Stimulated activated effector memory CD8-positive, alpha-beta T cell treated with anti-CD3 and anti-CD28 coated beads, Interleukin-12 subunit alpha, Interleukin-12 subunit beta, amount 100 ng/mL, for 72 hours (primary cell): ENCODE measurements around the gene SETMAR.

Experiments used
- ATAC-seq: fragments of 150-1000 bp; cut with Tn5 transposase; 2 replicates; pipeline ENCODE4 v1.10.0; 2021
- DNase-seq, 2 donors: peaks; one replicate each; pipeline ENCODE4 v3.0.0; 2021 to 2022; ENCODE audit warnings: low spot score in 2 of 2
- H3K27ac Mint-ChIP-seq: one replicate; pipeline ENCODE4 v1.8.0; 2022; ENCODE audit warnings: mild to moderate bottlenecking, mixed read lengths
- H3K36me3 Mint-ChIP-seq: one replicate; pipeline ENCODE4 v1.8.0; 2022; ENCODE audit warnings: mild to moderate bottlenecking, mixed read lengths
- H3K4me1 Mint-ChIP-seq: one replicate; pipeline ENCODE4 v1.8.0; 2022; ENCODE audit warnings: mixed read lengths
- H3K4me3 Mint-ChIP-seq: one replicate; pipeline ENCODE4 v1.8.0; 2022; ENCODE audit warnings: mild to moderate bottlenecking, mixed read lengths
- H3K9me3 Mint-ChIP-seq: one replicate; pipeline ENCODE4 v1.8.0; 2022; ENCODE audit warnings: mixed read lengths

SETMAR gene

DNA sequence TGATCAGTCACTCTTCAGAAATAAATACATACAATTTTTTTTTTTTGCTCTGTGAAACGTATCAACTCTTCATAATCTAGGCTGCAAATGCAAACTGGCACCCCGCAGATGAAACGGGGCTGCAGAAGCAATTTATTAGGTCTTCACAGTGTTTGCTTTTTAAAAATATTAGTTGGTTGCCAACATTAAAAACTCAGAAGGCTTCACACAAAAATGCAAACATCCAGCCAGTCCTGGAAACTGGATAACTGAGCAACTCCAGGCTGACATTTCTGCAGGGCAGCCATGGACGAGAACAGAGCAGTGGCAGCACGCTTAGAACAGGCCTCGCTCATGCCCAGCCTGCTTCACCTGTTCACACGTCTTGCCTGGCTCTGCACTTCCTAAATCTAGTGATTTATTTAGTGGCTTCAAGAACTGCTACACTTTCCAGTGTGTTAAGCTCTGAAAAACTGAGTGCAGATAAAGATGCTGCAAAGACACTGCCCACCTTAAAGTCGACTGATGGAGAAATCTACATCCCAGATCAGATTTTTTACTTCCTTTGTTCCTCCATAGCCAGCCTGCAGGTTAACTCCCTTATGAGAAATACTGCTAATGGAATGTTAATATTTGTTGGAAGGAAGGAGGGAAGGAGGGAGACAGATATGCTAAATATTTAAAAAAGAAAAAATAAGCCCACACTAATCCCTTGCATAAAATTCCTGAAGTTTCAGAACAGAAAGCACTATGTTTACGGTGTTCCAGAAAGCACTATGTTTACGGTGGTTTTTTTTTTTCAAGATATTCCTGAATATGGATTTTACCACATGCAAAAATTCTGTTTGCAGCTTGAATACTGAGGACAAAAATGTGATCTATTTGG is 53.6 kb downstream of the SETMAR start:
- Mint-ChIP-seq H3K36me3 (no peaks in the 10 kb centered on the region), H3K4me1 (peaks cover 11% of the 10 kb centered on the region), H3K9me3 (no peaks in the 10 kb centered on the region), H3K4me3 (no peak overlapping the region), H3K27ac (no peak overlapping the region)
- DNase-seq, result no peak
- no peak for ATAC-seq

DNA sequence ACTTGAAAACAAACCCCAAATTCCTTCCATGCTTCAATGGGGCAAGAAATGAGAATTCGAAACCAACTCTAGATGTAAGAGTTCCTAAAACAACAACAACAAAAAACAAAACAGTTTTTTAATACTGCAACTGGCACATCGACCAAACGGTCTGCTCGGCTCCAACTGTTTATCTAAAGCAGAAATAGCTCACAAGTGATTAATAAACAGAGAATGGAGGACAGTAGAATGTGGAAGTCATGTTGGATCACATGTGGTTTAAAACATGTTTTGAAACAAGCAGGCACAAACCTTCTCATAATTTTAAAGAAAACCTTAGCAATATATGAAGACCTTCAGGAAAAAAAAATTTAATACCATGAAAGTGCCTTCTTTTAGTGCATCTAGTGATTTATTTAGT is 55.1 kb downstream of the SETMAR start:
- Mint-ChIP-seq H3K27ac (peak overlapping the region; percentile 43), H3K4me1 (no peaks in the 10 kb centered on the region), H3K36me3 (no peaks in the 10 kb centered on the region), H3K4me3 (no peak overlapping the region), H3K9me3 (no peaks in the 10 kb centered on the region)
- ATAC-seq (no peak), DNase-seq (no peak)

DNA sequence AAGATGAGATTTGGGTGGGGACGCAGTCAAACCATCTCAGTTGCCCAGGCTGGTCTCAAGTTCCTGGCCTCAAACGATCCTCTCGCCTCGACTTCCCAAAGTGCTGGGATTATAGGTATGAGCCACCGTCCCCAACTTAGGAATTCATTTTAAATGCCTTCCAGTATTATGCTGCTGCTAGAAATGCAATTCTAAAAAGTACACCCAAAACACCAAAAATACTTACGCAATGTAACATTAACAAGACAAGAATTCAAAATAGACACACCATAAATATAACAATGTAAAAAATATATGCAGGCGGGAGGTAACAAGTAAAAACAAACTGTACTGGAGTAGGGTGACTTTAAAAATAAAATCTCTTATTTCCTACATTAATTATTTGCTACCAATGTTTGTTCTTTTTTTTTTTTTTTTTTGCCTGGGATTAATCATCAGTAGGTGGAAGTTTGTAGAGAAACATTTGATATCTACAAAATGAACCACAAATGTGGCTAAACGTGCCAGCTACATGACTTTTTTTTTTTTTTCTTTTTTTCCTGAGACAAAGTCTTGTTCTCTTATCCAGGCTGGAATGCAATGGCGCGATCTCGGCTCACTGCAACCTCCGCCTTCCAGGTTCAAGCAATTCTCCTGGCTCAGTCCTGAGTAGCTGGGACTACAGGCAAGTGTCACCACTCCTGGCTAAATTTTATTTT is 56.8 kb downstream of the SETMAR start:
- no peaks in the 10 kb centered on the region for H3K4me1 Mint-ChIP-seq
- no peak for DNase-seq
- H3K36me3 Mint-ChIP-seq, result no peaks in the 10 kb centered on the region
- no peak overlapping the region for H3K4me3 Mint-ChIP-seq
- no peak for ATAC-seq
- no peaks in the 10 kb centered on the region for H3K9me3 Mint-ChIP-seq
- H3K27ac Mint-ChIP-seq, result no peak overlapping the region

GRCh38 chr3:4360817-4361216 is 57.6 kb downstream of the SETMAR start:
- Mint-ChIP-seq H3K9me3 (no peaks in the 10 kb centered on the region), H3K4me1 (no peaks in the 10 kb centered on the region), H3K4me3 (no peak overlapping the region), H3K36me3 (no peaks in the 10 kb centered on the region), H3K27ac (no peak overlapping the region)
- ATAC-seq (no peak), DNase-seq (no peak)

DNA sequence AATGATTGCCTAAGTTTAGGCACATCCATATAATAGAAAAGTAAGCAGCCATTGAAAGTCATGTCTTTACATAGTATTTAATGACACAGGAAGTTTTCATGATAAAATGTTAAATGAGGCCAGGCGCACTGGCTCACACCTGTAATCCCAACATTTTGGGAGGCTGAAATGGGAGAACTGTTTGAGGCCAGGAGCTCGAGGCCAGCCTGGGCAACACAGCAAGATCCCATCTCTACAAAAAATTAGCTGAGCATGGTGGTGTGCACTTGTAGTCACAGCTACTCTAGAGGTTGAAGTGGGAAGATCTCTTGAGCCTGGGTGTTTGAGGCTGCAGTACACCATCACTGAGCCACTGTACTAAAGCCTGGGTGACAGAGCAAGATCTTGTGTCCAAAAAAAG is 59.4 kb downstream of the SETMAR start:
- Mint-ChIP-seq H3K36me3 (no peaks in the 10 kb centered on the region), H3K9me3 (no peaks in the 10 kb centered on the region), H3K27ac (no peak overlapping the region), H3K4me3 (no peak overlapping the region), H3K4me1 (no peaks in the 10 kb centered on the region)
- ATAC-seq (no peak), DNase-seq (no peak)
